K562 (cell line): ENCODE data around the gene MME. TPM values are rescaled to one million over a fixed set of nuclear protein-coding genes. Genes with fewer than 3 reads are reported as not detected.

ENCODE experiments used
- ARNT ChIP-seq, 2 experiments: fragments of 450-650 bp; IDR thresholded peaks; 2 replicates each; pipeline ENCODE4 v1.6.1; 2016; ENCODE audit warnings: mild to moderate bottlenecking in 1 of 2
- CCNT2 ChIP-seq: IDR thresholded peaks from 2 replicates; pipeline ENCODE4 v1.6.1; 2011; ENCODE audit warnings: borderline replicate concordance, low read depth, mild to moderate bottlenecking, moderate library complexity, mixed read lengths, low read length; ENCODE audit not compliant: insufficient read length; ENCODE audit errors: extremely low read depth
- DLX4 ChIP-seq: fragments of 250-450 bp; sonication (Bioruptor Pico); IDR thresholded peaks from 2 replicates; pipeline ENCODE4 v1.6.1; 2021; ENCODE audit warnings: mild to moderate bottlenecking
- MTA2 ChIP-seq: fragments of 450-650 bp; IDR thresholded peaks from 2 replicates; pipeline ENCODE4 v1.6.1; 2016; ENCODE audit warnings: low read depth
- NELFE ChIP-seq: IDR thresholded peaks from 2 replicates; pipeline ENCODE4 v1.6.1; 2011; ENCODE audit warnings: mild to moderate bottlenecking; ENCODE audit not compliant: insufficient read depth, insufficient read length
- NFE2 ChIP-seq: IDR thresholded peaks from 2 replicates; pipeline ENCODE4 v1.6.1; 2014; ENCODE audit warnings: antibody characterized with exemption, low read depth
- RBM25 ChIP-seq: fragments of 200-400 bp; formaldehyde crosslinking; IDR thresholded peaks from 2 replicates; pipeline ENCODE4 v1.6.1; 2018; ENCODE audit warnings: low read length, low read depth, moderate library complexity; ENCODE audit not compliant: severe bottlenecking
- TAF1 ChIP-seq: IDR thresholded peaks from 2 replicates; pipeline ENCODE4 v1.6.1; 2011; ENCODE audit warnings: mild to moderate bottlenecking, low read length, moderate library complexity; ENCODE audit not compliant: insufficient read depth, control insufficient read depth, severe bottlenecking; ENCODE audit errors: extremely low read depth
- USF1 ChIP-seq: sonication (generic); formaldehyde crosslinking; IDR thresholded peaks from 2 replicates; pipeline ENCODE4 v1.9.0; 2022; ENCODE audit warnings: mild to moderate bottlenecking, missing genetic modification reagents
- VEZF1 ChIP-seq: fragments of 200-800 bp; sonication (Bioruptor generic); IDR thresholded peaks from 2 replicates; pipeline ENCODE4 v1.6.1; 2017; ENCODE audit warnings: missing genetic modification characterization, missing compliant biosample characterization
- XRCC4 ChIP-seq: IDR thresholded peaks from one replicate; pipeline ENCODE4 v1.6.1; 2011; ENCODE audit not compliant: insufficient read depth, insufficient read length; ENCODE audit errors: extremely low read depth
- ZNF586 ChIP-seq: fragments of 450-650 bp; formaldehyde crosslinking; conservative IDR thresholded peaks from 2 replicates; pipeline ENCODE4 v1.4.0; 2020; ENCODE audit warnings: mild to moderate bottlenecking, moderate library complexity
- ZNF778 ChIP-seq: fragments of 450-650 bp; formaldehyde crosslinking; IDR thresholded peaks from 2 replicates; pipeline ENCODE4 v1.4.0; 2020; ENCODE audit warnings: mild to moderate bottlenecking, moderate library complexity
- polyA plus RNA-seq, 8 experiments: library from polyadenylated mRNA; depleted of rRNA in 4 of 8; stranded (reverse) in 5 of 8; unstranded in 3 of 8; fragments of >200 nt; fragmentation: Nextera tagmentation in 2 of 8; fragmentation: Illumina TruSeq in 1 of 8; extraction: Ambion mirVana in 2 of 8; extraction: Trizol in 1 of 8; gene quantifications; 2 replicates each; pipeline versions ENCODE4 v1.2.1 to v1.2.3, GENCODE V29; 2011 to 2014; ENCODE audit warnings: inconsistent platforms in 1 of 8, missing spikeins in 1 of 8
- total RNA-seq, 7 experiments: library from RNA; depleted of rRNA in 6 of 7; stranded (reverse); fragments of >200 nt in 6 of 7; fragmentation: Illumina TruSeq in 2 of 7; extraction: Trizol in 2 of 7; gene quantifications; 2 replicates each; pipeline versions ENCODE4 v1.2.1 to v1.2.3, GENCODE V29; 2011 to 2021; ENCODE audit warnings: low replicate concordance in 1 of 7

Gene MME
- total and polyA plus RNA-seq, 9 of the 15 experiments (the other 6 are each of a cell fraction or from before 2014, with no cell fraction given): 0.80 to 8.6 (median 2.5) TPM

- TF ChIP-seq VEZF1 (CRISPR knock-in tag) (no peak), USF1 (no peak), DLX4 (CRISPR knock-in tag) (no peak), RBM25 (no peak), ZNF586 (CRISPR knock-in tag) (no peak), ZNF778 (CRISPR knock-in tag) (no peak), XRCC4 (no peak), NFE2 (no peak), ARNT (IDR thresholded peaks at IDR 0.05) (no peak), TAF1 (no peak), MTA2 (no peak), CCNT2 (no peak), NELFE (no peak)
- TF ChIP-seq, all 486 proteins: peak for 0
Measured at GRCh38 chr3:155053756-155054155, 26.4 kb upstream of the MME start (continued).
